Activated CD4-positive, CD25-positive, alpha-beta regulatory T cell treated with anti-CD3 and anti-CD28 coated beads, Interleukin-2, amount 50 U/mL, for 16 hours (primary cell): ENCODE measurements around the gene ZNF106.

ENCODE experiments used
- DNase-seq: peaks from one replicate; pipeline ENCODE4 v3.0.0-alpha.2; 2020; ENCODE audit warnings: low read depth, low spot score

The ZNF106 gene

DNA sequence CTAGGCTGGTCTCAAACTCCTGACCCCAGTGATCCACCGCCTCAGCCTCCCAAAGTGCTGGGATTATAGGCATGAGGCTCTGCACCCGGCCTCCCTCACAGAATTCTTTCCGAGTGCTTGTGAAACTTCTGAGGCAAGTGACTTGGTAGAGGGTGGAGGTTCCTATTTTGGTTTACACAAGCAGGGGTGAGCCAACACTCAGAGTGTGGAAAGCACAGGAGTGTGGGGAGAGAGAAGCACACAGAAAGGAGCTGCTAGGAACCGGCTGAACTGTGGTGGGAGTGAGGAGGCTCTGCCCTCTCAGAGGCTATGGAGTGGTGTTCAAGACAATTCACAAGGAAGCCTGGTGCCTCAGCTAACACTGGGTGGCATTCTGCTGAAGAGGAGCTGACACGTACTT, 123.9 kb downstream of the ZNF106 start:
- DNase-seq: no peak

DNA sequence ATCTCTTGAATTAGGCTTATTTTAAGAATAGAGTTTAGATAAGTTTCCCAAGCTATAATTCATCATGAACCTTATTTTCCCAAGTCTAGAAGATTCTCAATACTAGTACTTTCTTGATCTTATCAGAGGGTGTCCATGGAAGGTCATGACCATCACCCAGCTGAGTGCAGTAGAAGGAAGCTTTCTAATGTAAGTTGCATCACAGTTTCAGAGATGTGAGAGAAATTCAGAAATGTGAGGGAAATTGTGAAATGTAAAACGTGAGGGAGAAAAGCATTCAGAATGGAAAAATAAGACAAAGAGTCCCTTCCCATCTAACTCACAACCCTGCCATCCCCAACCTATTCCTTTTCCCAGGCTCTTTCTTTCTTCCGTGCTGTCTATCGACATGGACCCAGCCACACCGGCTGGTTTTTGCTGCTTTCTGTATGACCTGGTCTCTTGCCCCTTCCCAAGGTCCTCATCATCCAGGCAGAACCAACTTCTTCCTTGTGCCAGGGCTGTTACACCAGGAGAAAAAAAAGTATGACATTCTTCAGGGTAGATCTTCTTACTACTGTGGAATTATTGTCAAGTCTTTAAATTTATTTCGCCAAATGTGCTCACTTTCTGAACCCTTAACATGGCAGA, 124.9 kb downstream of the ZNF106 start:
- DNase-seq: no peak

DNA sequence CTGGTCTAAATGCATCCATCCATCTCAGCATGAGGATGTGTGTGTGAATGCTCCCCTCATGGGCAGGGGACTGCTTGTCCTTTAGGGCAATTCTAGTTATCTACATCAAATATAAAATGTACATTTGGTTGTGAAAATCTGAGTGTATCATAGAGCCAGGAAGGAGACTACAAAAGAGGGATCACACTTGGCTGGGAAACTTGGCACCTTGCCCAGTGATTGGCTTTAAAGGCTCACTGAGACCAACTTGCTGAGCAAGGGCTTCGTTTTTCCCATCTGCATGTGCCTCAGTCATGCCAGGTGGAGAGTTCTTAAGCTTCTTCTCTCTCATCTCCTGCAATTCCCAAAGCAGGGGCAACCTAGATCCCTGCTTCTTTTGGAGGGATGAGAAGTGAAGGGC, 126.4 kb downstream of the ZNF106 start:
- no peak for DNase-seq

DNA sequence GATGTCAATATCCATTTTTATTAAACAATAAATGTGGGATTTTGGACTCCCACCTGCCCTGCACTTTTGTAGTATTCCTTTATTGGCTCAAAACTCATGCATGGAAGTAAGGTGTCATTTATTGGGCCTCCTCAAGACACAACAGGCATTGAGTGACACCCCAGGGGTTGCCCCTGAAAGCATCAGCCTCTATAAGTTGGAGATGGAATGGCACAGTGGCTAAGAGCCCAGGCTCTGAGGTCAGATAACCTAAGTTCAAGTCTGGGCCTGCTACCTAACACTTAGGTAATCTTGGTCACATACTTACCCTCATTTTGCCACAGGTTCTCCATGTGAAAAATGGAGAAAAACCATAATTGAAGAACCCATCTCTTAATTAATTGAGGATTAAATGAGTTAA, 127.0 kb downstream of the ZNF106 start:
- no peak for DNase-seq

DNA sequence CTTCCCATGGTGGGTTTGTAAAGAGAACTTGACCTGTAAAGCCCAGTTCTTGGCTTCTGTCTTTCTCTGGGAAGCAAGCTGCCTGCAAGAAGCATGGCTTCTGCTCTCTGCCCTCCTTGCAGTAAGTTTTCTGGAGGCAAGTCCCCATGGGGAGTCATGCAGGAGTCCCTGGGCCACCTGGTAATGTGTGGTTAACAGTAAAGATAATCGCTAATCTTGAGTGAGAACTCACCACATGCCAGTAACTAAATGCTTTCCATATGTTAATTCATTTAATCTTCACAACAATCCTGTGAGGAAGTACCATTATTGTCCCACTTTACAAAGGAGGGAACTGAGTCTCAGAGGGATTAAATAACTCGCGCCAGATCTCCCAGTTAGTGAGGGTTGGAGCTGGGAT, 127.5 kb downstream of the ZNF106 start:
- DNase-seq: no peak
